ENCODE results near the gene FLNB. TPM values are rescaled to one million over a fixed set of nuclear protein-coding genes. Genes with fewer than 3 reads are reported as not detected.
A peak's percentile ranks its signal among the peaks of the same experiment; 100 is the strongest.

FLNB gene
- total and polyA plus RNA-seq, 2 of the 13 experiments (the other 11 are each of a cell fraction or from before 2014, with no cell fraction given): 106 to 130 TPM

DNA sequence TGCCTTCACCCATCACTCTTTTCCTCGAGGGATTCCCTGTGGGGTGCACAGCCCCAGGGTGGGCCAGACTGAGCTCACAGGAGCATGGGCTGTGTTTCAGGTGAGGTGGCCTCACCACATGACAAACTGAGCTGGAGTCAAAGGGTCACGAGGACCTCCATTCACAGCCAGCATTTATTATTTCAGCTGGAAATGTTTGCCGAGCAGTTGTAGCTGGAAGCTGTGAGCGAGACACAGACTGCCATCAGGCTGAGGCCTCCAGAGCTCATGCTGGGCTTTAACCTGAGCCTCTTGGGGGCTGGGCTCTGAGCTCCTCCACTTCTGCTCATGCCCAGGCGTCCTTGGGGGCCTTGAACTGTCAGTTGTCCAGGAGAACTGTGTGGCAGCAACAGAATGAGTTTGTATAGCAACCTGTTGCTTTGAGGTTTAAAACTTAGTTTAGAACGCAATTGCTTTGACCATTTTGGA, 57.5 kb downstream of the FLNB start (continued):
- TF ChIP-seq, protein P1, sequence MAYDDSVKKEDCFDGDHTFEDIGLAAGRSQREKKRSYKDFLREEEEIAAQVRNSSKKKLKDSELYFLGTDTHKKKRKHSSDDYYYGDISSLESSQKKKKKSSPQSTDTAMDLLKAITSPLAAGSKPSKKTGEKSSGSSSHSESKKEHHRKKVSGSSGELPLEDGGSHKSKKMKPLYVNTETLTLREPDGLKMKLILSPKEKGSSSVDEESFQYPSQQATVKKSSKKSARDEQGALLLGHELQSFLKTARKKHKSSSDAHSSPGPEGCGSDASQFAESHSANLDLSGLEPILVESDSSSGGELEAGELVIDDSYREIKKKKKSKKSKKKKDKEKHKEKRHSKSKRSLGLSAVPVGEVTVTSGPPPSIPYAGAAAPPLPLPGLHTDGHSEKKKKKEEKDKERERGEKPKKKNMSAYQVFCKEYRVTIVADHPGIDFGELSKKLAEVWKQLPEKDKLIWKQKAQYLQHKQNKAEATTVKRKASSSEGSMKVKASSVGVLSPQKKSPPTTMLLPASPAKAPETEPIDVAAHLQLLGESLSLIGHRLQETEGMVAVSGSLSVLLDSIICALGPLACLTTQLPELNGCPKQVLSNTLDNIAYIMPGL (CRISPR knock-in tag; IDR thresholded peaks at IDR 0.05; ENCODE audit: borderline replicate concordance in 1 of 2, low read depth in 1 of 2): no peak
- TF ChIP-seq, protein P2, sequence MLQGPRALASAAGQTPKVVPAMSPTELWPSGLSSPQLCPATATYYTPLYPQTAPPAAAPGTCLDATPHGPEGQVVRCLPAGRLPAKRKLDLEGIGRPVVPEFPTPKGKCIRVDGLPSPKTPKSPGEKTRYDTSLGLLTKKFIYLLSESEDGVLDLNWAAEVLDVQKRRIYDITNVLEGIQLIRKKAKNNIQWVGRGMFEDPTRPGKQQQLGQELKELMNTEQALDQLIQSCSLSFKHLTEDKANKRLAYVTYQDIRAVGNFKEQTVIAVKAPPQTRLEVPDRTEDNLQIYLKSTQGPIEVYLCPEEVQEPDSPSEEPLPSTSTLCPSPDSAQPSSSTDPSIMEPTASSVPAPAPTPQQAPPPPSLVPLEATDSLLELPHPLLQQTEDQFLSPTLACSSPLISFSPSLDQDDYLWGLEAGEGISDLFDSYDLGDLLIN (CRISPR knock-in tag; IDR thresholded peaks at IDR 0.05; ENCODE audit: borderline replicate concordance): no peak
- TF ChIP-seq ASH2L (IDR thresholded peaks at IDR 0.05; ENCODE audit: insufficient read length, low read depth, low read length) (peak; percentile 37), MXI1 (IDR thresholded peaks at IDR 0.05; ENCODE audit: borderline replicate concordance, low read depth, low read length) (peak; percentile 48; the same call in 1 of the 3 replicates), PAX8 (CRISPR knock-in tag; IDR thresholded peaks at IDR 0.05; ENCODE audit: borderline replicate concordance) (no peak), SALL1 (CRISPR knock-in tag; IDR thresholded peaks at IDR 0.05) (peak; percentile 65), ZBTB38 (CRISPR knock-in tag; IDR thresholded peaks at IDR 0.05) (no peak), ZNF746 (CRISPR knock-in tag; IDR thresholded peaks at IDR 0.05) (no peak), RAD21 (CRISPR knock-in tag; IDR thresholded peaks at IDR 0.05) (0 out of 2 replicates have a peak, but pooled peaks have one; percentile 12), NR2F6 (IDR thresholded peaks at IDR 0.05) (peak; percentile 58), NR2F6 (CRISPR knock-in tag; IDR thresholded peaks at IDR 0.05) (peak; percentile 77), RCOR2 (CRISPR knock-in tag; IDR thresholded peaks at IDR 0.05) (no peak), ZSCAN20 (CRISPR knock-in tag; IDR thresholded peaks at IDR 0.05; ENCODE audit: borderline replicate concordance) (no peak), TBX3 (IDR thresholded peaks at IDR 0.05; ENCODE audit: borderline replicate concordance) (no peak), ZNF850 (CRISPR knock-in tag; conservative IDR thresholded peaks at IDR 0.05) (no peak), SOX6 (IDR thresholded peaks at IDR 0.05) (no peak), SOX6 (CRISPR knock-in tag; IDR thresholded peaks at IDR 0.05) (peak; percentile 53; the same call in 1 of the 2 replicates), KMT2A (CRISPR knock-in tag; IDR thresholded peaks at IDR 0.05) (peak; percentile 74; the same call in 1 of the 2 replicates), SUZ12 (IDR thresholded peaks at IDR 0.05; ENCODE audit: low read depth, low read length) (no peak), GFI1 (CRISPR knock-in tag; IDR thresholded peaks at IDR 0.05; ENCODE audit: borderline replicate concordance) (no peak)
- TF ChIP-seq, protein P3, sequence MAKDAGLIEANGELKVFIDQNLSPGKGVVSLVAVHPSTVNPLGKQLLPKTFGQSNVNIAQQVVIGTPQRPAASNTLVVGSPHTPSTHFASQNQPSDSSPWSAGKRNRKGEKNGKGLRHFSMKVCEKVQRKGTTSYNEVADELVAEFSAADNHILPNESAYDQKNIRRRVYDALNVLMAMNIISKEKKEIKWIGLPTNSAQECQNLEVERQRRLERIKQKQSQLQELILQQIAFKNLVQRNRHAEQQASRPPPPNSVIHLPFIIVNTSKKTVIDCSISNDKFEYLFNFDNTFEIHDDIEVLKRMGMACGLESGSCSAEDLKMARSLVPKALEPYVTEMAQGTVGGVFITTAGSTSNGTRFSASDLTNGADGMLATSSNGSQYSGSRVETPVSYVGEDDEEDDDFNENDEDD (CRISPR knock-in tag; IDR thresholded peaks at IDR 0.05; ENCODE audit: borderline replicate concordance): peak; percentile 44; the same call in 1 of the 2 replicates
- TF ChIP-seq, protein P4, sequence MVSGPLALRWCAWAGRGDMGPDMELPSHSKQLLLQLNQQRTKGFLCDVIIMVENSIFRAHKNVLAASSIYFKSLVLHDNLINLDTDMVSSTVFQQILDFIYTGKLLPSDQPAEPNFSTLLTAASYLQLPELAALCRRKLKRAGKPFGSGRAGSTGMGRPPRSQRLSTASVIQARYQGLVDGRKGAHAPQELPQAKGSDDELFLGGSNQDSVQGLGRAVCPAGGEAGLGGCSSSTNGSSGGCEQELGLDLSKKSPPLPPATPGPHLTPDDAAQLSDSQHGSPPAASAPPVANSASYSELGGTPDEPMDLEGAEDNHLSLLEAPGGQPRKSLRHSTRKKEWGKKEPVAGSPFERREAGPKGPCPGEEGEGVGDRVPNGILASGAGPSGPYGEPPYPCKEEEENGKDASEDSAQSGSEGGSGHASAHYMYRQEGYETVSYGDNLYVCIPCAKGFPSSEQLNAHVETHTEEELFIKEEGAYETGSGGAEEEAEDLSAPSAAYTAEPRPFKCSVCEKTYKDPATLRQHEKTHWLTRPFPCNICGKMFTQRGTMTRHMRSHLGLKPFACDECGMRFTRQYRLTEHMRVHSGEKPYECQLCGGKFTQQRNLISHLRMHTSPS (CRISPR knock-in tag; IDR thresholded peaks at IDR 0.05; ENCODE audit: low read depth): peak; percentile 30; the same call in 1 of the 2 replicates
- TF ChIP-seq, protein P5, sequence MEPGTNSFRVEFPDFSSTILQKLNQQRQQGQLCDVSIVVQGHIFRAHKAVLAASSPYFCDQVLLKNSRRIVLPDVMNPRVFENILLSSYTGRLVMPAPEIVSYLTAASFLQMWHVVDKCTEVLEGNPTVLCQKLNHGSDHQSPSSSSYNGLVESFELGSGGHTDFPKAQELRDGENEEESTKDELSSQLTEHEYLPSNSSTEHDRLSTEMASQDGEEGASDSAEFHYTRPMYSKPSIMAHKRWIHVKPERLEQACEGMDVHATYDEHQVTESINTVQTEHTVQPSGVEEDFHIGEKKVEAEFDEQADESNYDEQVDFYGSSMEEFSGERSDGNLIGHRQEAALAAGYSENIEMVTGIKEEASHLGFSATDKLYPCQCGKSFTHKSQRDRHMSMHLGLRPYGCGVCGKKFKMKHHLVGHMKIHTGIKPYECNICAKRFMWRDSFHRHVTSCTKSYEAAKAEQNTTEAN (CRISPR knock-in tag; conservative IDR thresholded peaks at IDR 0.05): 0 out of 2 replicates have a peak, but pooled peaks have one; percentile 22
- TF ChIP-seq, protein P6, sequence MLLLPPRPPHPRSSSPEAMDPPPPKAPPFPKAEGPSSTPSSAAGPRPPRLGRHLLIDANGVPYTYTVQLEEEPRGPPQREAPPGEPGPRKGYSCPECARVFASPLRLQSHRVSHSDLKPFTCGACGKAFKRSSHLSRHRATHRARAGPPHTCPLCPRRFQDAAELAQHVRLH (CRISPR knock-in tag; IDR thresholded peaks at IDR 0.05; ENCODE audit: borderline replicate concordance, low read depth): peak; percentile 36; the same call in 1 of the 2 replicates
